Pulmonary artery endothelial cell (primary cell): Measurements from ENCODE around the gene PLCD3. TPM values are rescaled to one million over a fixed set of nuclear protein-coding genes. Genes with fewer than 3 reads are reported as not detected.

Source experiments
- DNase-seq: peaks from one replicate; pipeline ENCODE4 v3.0.0-alpha.2; 2011; ENCODE audit warnings: low read depth, low spot score
- total RNA-seq: library from RNA; depleted of rRNA; stranded (reverse); fragments of >200 nt; gene quantifications from 2 replicates; pipeline ENCODE4 v1.2.3, GENCODE V29; 2014

Gene PLCD3
- total RNA-seq, 1 donor from 2014 or later = 13.7 TPM

DNA sequence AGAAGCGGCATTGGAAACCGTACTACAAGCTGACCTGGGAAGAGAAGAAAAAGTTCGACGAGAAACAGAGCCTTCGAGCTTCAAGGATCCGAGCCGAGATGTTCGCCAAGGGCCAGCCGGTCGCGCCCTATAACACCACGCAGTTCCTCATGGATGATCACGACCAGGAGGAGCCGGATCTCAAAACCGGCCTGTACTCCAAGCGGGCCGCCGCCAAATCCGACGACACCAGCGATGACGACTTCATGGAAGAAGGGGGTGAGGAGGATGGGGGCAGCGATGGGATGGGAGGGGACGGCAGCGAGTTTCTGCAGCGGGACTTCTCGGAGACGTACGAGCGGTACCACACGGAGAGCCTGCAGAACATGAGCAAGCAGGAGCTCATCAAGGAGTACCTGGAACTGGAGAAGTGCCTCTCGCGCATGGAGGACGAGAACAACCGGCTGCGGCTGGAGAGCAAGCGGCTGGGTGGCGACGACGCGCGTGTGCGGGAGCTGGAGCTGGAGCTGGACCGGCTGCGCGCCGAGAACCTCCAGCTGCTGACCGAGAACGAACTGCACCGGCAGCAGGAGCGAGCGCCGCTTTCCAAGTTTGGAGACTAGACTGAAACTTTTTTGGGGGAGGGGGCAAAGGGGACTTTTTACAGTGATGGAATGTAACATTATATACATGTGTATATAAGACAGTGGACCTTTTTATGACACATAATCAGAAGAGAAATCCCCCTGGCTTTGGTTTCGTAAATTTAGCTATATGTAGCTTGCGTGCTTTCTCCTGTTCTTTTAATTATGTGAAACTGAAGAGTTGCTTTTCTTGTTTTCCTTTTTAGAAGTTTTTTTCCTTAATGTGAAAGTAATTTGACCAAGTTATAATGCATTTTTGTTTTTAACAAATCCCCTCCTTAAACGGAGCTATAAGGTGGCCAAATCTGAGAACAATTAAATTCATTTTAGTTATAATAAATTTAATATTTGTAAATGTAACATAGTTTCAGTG lies 17.7 kb upstream of the PLCD3 start:
- no peak for DNase-seq

DNA sequence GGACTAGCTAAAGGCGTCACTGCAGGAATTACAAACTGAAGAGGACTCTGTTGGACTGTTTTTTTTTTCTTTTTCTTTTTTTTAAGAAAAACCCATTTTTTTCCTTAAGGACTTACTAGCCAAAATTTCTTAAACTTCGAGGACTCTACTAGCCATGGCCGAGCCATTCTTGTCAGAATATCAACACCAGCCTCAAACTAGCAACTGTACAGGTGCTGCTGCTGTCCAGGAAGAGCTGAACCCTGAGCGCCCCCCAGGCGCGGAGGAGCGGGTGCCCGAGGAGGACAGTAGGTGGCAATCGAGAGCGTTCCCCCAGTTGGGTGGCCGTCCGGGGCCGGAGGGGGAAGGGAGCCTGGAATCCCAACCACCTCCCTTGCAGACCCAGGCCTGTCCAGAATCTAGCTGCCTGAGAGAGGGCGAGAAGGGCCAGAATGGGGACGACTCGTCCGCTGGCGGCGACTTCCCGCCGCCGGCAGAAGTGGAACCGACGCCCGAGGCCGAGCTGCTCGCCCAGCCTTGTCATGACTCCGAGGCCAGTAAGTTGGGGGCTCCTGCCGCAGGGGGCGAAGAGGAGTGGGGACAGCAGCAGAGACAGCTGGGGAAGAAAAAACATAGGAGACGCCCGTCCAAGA lies 16.8 kb upstream of the PLCD3 start:
- no peak for DNase-seq

DNA sequence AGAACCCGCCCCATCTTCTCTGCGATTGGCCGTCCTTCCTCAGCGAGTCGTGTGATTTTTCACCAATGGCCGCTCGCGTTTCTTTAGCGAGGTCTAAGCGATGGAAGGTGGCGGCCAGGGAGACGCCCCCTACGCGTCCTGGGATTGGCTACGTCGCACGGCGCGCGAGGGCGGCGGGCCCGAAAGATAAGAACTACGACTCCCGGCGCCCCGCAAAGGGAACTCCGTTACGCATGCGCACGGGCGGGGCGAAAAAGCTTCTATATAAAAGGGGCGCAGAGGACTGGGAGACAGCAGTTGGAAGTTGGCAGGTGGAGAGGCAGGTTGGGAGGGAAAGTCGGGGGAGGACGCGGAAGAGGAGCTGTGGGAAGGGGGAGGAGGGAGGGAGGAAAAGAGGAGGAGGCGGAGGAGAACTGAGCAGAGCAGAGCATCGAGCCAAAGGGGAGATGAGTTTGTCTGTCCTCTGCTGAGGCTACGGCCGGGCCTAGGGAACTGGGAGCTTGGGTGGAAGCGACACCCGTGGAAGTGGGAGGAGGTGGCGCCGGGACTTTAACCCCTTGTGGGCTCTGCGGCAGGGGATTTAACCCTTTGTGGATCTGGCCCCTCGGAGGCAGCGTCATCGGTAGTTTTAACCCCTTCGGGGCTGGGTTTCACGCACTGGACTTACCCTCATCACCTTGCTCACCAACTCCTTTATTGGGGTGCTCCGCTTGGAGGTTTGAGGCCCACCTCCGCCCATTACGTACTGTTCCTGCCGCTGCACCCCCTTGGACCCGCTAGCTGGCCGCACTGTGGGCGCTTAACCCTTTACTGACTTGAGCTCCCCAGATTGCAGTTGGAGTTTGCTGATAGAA lies 16.1 kb upstream of the PLCD3 start, which contains the start of gene HEXIM1:
HEXIM1 (plus strand) TSS at position 293 of the 854 bp plus-strand sequence. CDS start 716 bp downstream, outside the sequence.
- peak; percentile 99 for DNase-seq

DNA sequence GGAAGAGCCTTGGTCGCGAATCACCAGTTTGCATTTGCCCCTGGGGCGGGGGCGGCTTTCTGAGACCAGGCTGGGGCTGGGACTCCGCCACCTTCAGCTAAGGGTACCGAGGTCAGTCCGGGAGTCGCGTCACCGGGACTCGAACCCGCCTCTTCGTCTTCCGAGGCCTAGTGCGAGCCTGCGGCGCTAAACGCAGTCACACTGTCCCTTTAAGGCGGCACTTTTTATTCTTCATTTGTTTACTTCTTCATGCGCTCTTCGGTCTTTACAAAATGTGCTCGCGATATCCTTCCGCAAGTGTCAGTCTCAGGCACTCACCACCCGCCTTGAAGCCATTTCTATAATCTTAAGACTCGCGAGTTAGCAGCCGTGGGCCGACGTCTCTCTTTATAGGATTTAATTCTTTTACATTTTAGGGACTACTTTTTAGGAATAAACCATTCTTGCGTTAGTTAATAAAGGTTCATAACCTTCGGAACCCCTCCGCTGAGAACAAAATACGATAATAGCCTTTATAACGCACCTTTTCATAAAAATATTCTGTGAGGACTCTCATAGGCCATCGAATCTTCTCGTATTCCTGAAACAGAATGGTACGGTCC lies 15.4 kb upstream of the PLCD3 start:
- DNase-seq = peak; percentile 78

DNA sequence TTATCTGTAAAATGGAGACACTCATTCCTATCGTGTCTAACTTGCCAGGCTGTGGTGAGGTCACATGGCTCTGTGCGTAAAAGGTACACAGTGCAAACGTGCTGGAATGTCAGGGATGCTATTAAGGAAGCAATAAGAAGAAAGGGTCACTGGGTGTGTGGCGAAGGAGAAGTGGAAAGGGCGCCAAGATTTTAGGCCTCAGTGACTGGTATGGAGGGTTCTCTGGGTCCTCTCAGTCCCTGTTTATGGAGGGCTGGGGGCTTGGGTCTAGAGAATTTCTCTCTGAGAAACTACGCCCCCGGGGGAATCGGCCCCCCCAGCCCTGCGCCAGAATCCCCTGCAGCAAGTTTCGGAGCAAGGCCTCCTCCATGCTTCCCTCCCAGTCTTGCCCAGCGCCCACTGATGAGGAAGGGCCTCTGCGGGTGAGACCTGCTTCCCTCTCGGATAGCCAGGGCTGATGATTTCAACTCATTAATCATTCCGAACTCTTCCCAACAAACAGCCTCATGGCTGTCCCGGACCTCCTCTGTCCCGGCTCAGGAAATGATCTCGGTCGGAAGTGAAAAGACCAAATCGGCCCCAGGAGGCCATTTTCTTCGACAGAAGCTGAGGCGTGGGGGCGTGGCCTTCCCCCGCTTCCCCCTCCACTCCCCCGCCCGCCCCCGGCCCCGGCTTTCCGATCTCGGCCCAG lies 14.7 kb upstream of the PLCD3 start:
- no peak for DNase-seq

DNA sequence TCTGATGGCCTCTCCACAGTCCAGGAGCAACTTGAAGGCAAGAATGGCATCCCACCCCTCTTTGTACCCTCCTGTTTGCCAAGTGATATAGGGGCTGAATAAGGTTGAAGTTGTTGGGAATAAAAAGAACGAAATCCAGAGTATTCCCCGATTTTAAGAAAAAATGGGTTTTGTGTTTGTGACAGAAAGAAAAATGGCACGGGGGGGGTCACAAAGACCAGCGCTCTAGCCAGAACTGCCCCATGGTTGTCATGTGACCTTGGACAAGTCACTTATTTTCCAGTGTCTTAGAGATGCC lies 14.2 kb upstream of the PLCD3 start:
- DNase-seq = no peak

DNA sequence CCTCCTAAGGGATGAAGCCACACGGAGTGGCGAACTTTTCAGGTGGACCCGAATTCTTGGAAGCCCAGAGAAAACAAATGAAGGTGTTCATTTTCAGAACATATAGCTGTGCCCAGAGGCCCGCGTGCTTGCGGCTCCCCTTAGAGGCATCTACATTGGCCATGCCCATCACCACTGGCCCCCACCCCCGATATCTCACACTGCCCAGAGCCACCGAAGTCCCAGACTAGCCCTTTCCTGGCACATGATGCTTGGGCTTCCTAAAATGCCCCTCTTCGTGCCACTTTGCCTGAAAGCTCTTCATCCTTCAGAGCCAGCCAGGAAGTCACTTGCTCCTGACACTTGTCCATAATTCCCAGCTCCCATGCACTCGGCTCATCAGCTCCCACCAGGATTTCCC lies 13.9 kb upstream of the PLCD3 start:
- DNase-seq = no peak

DNA sequence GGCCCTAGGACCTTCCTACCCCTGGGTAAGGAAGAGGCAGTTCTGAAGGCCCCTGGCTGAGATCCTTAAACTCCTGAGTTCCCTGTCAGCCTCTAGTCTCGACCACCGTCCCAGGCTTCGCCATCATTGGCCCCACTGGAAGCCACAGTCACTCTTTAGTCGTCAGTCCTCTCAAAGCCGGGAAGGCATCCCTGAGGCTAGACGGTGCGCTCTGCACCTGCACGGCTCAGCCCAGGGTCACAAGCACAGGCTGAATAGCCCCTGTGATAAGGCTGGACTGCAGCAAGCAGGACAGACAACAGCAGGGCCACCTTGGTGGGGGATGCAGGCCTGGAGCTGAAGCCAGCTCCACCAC lies 12.7 kb upstream of the PLCD3 start:
- no peak for DNase-seq

DNA sequence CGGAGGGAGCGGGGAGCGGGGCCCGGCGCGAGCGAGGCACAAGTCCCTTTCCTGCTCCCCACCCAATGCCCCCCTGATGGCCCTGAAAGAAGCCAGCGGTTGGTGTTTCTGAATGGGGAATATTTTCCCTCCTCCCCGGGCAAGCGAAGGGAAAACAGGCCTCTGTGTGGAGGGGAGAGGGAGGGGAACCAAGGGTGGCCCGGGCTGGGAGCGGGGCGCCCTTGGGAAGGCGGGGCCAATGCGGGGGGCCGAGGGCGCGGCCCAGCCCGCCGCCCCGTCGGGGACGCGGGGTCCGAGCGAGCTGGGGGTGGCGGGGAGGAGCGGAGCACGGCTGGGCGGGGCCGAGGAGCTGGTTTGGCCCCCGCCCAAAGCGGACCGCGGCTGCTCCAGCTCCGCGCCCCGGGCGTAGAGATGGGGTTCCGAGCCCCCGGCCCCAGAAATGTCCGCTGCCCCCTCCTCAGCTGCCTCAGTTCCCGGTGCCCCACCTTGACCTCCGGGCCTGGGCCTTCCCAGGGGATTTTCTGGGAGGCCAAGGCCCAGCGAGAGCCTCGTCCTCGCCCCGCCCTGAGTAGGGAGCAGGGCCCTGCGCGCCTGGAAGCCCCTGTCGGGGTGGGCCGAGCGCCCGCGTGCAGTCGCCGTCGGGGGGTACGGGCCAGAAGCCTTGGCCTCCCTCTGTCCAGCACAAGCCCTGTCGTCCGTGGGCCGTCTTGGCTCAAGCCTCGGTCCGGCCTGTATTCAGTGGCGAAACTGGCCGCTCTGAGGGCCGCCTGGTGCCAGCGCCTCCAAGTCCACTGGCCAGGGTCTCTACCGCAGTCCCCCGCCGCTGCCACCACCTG lies 12.1 kb upstream of the PLCD3 start:
- DNase-seq = no peak

DNA sequence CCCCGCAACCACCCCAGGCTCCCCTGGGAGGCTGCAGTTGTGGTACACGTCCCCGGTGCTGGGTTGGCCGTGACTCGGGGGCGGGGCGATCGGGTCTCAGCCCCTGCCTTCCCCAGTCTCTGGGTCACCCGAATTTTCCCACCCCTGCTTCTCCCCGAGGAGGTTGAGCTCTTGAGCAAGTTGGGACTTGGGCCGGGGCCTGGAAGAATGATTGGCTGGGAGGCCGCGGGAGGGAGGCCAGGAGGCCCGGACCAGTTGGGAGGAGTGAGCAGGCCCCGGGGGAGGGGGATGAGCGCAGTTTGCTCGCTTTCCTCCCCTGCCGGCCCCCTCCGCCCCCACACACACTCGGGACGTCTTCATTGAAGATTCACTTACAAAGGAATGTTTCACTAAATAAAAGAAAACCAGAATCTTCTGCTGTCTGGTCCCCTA lies 11.5 kb upstream of the PLCD3 start:
- no peak for DNase-seq

DNA sequence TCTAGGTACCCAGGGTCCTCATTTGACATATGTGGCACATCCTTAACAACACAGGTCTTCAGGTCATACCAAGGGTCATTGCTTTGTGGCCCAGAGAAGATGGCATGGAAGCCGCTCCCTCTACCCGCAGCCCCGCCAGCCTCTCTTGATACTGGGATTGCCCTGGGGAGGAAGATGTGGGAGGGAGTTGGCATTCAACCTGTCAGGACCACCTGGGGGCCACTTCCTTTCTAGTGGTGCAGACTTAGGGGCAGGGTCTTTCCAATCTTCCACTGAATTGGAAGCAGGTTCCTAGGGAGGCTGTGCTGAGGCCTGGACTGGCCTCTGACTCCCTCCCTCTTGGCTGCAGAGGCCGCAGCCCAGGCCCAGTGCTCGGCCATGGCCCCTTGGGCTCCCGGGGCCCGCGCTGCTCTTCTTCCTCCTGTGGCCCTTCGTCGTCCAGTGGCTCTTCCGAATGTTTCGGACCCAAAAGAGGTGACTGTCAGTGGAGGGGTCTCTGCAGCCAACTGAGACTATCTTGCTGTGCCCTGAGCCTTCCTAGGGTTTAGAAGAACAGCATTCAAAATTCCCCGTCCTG lies 10.9 kb upstream of the PLCD3 start:
- no peak for DNase-seq

DNA sequence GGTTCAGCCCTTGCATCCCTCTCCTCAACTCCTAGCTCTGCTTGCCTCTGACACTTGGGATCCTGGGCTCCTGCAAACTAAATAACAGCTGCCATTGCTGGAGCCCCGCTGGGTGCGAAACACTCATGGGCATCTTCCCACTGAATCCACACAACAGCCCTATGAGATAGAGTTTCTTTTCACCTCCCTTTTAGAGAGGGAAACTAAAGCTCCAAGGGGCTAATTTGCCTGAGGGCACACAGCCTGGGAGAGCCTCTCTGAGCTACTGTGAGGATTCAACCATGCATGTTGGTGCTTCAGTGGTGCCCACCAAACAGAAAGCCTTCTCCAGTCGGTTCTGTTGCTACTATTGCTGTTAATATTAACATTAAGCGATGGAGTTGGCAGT lies 7.2 kb upstream of the PLCD3 start:
- DNase-seq = no peak

DNA sequence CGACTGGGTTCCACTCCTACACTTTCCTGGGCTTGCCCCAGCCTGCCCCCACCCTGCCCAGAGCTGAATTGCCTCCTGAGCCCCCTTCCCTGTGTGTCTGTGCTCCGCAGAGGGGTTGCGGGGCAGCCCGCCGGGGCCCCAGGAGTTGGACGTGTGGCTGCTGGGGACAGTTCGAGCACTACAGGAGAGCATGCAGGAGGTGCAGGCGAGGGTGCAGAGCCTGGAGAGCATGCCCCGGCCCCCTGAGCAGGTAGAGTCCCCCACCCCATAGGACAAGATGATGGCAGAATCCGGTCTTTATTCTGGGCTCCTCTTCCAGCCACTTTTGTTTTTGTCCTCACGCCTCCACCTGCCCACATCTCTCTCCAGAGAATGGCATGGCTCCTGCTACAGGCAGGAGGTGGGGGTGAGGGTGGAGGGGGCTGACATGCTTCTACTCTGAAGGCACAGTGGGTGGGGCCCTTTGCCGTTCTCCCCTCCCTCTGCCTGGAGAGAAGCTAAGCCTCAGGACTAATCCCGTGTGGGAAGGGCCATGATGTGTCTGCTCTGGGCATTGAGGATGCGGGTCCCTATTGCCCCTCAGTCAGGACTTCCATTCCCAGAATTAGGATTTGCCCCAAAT lies 6.7 kb upstream of the PLCD3 start:
- DNase-seq = no peak

DNA sequence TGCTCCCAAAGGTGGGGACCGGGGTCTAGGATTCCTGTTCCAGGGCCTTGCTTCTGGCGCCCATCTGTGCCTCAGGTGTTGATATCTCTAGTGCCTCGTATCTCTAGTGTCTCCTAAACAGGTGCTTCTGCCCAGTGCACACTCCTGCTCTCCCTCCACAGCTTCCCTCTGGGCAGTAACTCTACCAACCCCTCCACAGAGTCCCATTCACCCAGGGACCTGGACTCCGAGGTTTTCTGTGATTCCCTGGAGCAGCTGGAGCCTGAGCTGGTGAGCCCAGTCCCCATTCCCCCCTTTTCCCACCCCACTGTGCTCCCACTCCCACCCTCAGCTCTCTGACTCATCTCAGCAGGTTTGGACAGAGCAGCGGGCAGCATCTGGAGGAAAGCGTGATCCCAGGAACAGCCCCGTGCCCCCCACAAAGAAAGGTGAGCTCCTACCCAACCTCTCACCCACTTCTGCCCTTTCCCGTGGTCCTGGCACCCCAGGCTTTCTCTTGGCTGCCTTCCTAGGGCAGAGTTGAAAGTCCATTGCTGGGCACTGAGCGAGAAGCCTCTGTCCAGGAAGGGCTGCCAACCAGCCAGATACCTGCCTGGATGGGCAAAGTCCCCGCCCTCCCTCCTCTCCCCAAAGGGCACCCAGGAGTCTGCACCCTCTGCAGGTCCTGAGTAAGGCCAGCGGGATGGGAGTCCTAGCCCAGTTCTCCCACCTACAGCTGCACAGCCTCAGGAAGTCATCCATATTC lies 5.4 kb upstream of the PLCD3 start:
- DNase-seq = no peak

DNA sequence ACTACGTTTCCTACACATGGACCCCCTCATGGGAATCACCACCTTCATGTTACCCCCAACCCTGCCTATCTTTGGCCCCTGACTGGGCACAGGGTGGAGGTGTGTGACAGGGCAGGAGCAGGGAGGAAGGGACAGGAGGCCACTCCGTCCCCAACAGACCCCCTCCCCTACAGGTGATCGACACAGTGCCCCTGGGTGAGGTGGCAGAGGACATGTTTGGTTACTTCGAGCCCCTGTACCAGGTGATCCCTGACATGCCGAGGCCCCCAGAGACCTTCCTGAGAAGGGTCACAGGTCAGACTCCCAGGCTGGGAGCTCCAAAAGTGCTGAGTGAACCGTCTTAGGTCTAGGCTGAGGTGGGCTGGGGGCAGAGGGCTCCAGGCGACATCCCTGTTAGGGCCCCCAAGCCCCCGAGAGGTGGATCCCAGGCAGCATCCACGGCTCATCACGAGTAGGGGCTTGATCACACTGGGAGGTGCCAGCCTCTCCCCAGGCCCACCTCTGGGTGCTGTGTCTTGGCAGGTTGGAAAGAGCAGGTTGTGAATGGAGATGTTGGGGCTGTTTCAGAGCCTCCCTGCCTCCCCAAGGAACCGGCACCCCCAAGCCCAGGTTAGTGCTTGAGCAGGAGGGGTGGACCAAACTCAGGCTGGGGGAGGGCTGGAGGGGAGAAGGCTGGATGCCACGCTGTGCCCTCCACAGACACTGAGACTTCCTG lies 4.7 kb upstream of the PLCD3 start:
- no peak for DNase-seq

DNA sequence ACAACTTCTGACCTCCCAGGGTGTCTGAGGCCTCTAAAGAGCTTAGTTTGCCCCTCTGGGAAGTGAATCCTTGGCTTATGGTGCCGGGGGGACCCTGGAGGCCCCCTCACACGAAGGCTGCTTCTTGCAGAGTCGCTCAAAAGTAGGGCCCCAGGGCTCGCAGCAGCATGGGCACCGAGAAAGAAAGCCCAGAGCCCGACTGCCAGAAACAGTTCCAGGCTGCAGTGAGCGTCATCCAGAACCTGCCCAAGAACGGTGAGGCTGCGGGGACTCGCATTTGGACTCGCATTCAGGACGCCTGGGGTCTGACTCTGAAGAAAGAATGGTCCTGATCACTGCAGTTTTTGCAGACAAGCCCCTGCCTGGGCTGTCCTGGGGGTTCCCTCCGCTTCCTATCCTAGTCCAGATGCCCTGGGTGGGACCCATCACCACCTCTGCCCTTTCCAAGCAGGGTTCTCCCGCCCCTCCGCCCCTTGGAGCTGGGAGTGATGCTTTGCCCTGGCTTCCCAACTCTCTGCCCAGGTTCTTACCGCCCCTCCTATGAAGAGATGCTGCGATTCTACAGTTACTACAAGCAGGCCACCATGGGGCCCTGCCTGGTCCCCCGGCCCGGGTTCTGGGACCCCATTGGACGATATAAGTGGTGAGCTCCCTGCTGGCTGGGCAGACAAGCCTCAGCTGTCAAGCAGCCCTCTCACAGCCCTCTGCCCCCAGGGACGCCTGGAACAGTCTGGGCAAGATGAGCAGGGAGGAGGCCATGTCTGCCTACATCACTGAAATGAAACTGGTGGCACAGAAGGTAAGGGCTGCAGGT lies 3.9 kb upstream of the PLCD3 start:
- DNase-seq = no peak
